SK-N-SH treated with all-trans-retinoic acid at 6 μM for 48 hours (cell line): Measurements from ENCODE around the gene CD151.

Experiments used
- ATAC-seq: fragments of 200-7000 bp; cut with Tn5 transposase; 3 replicates; pipeline ENCODE4 v1.9.1; 2020; ENCODE audit warnings: mild to moderate bottlenecking, moderate library complexity
- BACH2 ChIP-seq: fragments of 250-450 bp; sonication (Bioruptor Pico); IDR thresholded peaks from 2 replicates; pipeline ENCODE4 v1.9.0; 2021; ENCODE audit warnings: mild to moderate bottlenecking, borderline replicate concordance
- ESRRG ChIP-seq: fragments of 250-450 bp; sonication (Bioruptor Pico); IDR thresholded peaks from 2 replicates; pipeline ENCODE4 v1.6.1; 2021; ENCODE audit warnings: mild to moderate bottlenecking
- GLIS3 ChIP-seq: fragments of 250-450 bp; sonication (Bioruptor Pico); IDR thresholded peaks from 2 replicates; pipeline ENCODE4 v1.5.0; 2020; ENCODE audit warnings: mild to moderate bottlenecking, moderate library complexity
- ISL1 ChIP-seq: fragments of 250-450 bp; sonication (Bioruptor Pico); IDR thresholded peaks from 2 replicates; pipeline ENCODE4 v2.1.2; 2022; ENCODE audit warnings: mild to moderate bottlenecking, moderate library complexity
- OSR1 ChIP-seq: fragments of 250-450 bp; sonication (Bioruptor Pico); IDR thresholded peaks from 2 replicates; pipeline ENCODE4 v1.8.0; 2022; ENCODE audit warnings: moderate library complexity, mild to moderate bottlenecking, inconsistent platforms
- PPARA ChIP-seq: fragments of 250-450 bp; sonication (Bioruptor Pico); IDR thresholded peaks from 2 replicates; pipeline ENCODE4 v1.5.0; 2020; ENCODE audit warnings: mild to moderate bottlenecking, borderline replicate concordance
- RARB ChIP-seq: fragments of 250-450 bp; sonication (Bioruptor Pico); IDR thresholded peaks from 2 replicates; pipeline ENCODE4 v1.8.0; 2021; ENCODE audit warnings: mild to moderate bottlenecking, moderate library complexity
- TCF4 ChIP-seq: fragments of 250-450 bp; sonication (Bioruptor Pico); IDR thresholded peaks from 2 replicates; pipeline ENCODE4 v1.8.0; 2021; ENCODE audit warnings: mild to moderate bottlenecking, moderate library complexity, borderline replicate concordance
- ZC3H10 ChIP-seq: fragments of 250-450 bp; sonication (Bioruptor Pico); IDR thresholded peaks from 2 replicates; pipeline ENCODE4 v1.5.1; 2021; ENCODE audit warnings: mild to moderate bottlenecking, moderate library complexity
- ZFP3 ChIP-seq: fragments of 250-450 bp; sonication (Bioruptor Pico); IDR thresholded peaks from 2 replicates; pipeline ENCODE4 v1.5.0; 2020; ENCODE audit warnings: mild to moderate bottlenecking, moderate library complexity
- ZFP30 ChIP-seq: fragments of 450-650 bp; formaldehyde crosslinking; IDR thresholded peaks from 2 replicates; pipeline ENCODE4 v1.5.0; 2022; ENCODE audit warnings: mild to moderate bottlenecking, moderate library complexity
- ZNF565 ChIP-seq: fragments of 450-650 bp; formaldehyde crosslinking; conservative IDR thresholded peaks from 2 replicates; pipeline ENCODE4 v1.5.0; 2020; ENCODE audit warnings: low read depth, mild to moderate bottlenecking, moderate library complexity
- ZNF70 ChIP-seq: fragments of 450-650 bp; formaldehyde crosslinking; IDR thresholded peaks from 2 replicates; pipeline ENCODE4 v1.5.0; 2020; ENCODE audit warnings: mild to moderate bottlenecking, moderate library complexity
- ZNF8 ChIP-seq: fragments of 450-650 bp; formaldehyde crosslinking; IDR thresholded peaks from 2 replicates; pipeline ENCODE4 v1.5.0; 2020; ENCODE audit warnings: mild to moderate bottlenecking, moderate library complexity
- TF ChIP-seq, protein P1 (sequence below): fragments of 250-450 bp; sonication (Bioruptor Pico); IDR thresholded peaks from 2 replicates; pipeline ENCODE4 v1.8.0; 2021; ENCODE audit warnings: low read depth, mild to moderate bottlenecking, moderate library complexity, borderline replicate concordance
- TF ChIP-seq, protein P2 (sequence below): fragments of 250-450 bp; sonication (Bioruptor Pico); IDR thresholded peaks from 2 replicates; pipeline ENCODE4 v1.5.0; 2020; ENCODE audit warnings: mild to moderate bottlenecking, moderate library complexity
- TF ChIP-seq, protein P3 (sequence below): fragments of 250-450 bp; sonication (Bioruptor Pico); IDR thresholded peaks from 2 replicates; pipeline ENCODE4 v1.8.0; 2020; ENCODE audit warnings: mild to moderate bottlenecking, moderate library complexity, borderline replicate concordance
- TF ChIP-seq, protein P4 (sequence below): fragments of 250-450 bp; sonication (Bioruptor Pico); IDR thresholded peaks from 2 replicates; pipeline ENCODE4 v1.5.1; 2020; ENCODE audit warnings: low read depth, mild to moderate bottlenecking, moderate library complexity

CD151 gene

DNA sequence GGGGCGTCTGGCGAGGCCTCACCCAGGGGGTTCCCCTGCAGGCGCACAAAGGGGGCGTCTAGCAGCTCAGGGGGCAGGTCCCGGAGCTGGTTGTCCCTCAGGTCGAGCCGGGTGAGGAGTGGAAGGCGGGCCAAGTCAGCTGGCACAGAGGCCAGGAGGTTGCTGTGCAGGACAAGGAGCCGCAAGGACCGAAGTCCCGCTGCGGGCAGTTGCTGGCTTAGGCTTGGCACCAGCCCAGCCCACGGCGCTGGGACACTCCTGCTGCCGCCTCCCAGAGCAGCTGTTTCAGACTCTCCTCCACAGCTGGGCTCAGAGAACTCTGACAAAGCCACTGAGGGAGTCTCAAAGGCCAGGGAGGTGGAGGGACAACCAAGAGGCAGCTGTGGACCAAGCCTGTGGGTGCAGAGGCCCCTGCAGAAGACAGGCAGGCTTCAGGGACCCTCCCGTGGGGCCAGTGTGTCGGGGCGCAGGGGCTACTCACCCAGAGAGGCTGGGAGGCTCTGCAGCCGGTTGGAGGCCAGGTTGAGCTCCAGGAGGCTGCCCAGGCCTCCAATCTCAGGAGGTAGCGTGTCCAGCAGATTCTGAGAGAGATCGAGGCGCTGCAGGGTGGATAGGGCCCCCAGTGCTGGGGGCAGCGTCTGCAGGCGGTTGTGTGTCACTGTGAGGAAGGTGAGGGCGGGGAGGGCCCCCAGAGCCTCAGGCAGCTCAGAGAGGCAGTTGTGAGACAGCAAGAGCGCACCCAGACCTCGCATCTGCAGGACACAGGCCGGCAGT lies 29.9 kb upstream of the CD151 start (continued):
- TF ChIP-seq, protein P1, sequence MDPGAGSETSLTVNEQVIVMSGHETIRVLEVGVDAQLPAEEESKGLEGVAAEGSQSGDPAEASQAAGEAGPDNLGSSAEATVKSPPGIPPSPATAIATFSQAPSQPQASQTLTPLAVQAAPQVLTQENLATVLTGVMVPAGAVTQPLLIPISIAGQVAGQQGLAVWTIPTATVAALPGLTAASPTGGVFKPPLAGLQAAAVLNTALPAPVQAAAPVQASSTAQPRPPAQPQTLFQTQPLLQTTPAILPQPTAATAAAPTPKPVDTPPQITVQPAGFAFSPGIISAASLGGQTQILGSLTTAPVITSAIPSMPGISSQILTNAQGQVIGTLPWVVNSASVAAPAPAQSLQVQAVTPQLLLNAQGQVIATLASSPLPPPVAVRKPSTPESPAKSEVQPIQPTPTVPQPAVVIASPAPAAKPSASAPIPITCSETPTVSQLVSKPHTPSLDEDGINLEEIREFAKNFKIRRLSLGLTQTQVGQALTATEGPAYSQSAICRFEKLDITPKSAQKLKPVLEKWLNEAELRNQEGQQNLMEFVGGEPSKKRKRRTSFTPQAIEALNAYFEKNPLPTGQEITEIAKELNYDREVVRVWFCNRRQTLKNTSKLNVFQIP = no peak

DNA sequence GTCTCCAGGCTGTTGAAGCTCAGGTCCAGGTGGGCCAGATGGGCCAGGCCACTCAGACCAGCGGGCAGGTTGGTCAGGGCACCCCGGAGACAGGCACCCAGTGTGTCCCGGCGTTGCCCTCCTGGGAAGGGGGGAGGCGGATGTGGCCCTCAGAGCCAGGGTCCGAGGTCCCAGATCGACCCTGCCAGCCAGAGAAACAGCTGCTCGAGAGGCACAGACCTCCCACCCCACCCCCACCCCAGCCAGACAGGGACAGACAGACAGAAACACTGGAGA lies 29.3 kb upstream of the CD151 start:
- no peak for ATAC-seq
- TF ChIP-seq ZNF8 (CRISPR knock-in tag) (no peak), ZFP30 (CRISPR knock-in tag) (no peak), ZNF565 (no peak), ESRRG (CRISPR knock-in tag) (no peak), GLIS3 (CRISPR knock-in tag) (no peak), TCF4 (CRISPR knock-in tag) (no peak), ZFP3 (CRISPR knock-in tag) (no peak), BACH2 (CRISPR knock-in tag) (no peak), ZNF70 (no peak), ZC3H10 (CRISPR knock-in tag) (no peak), RARB (no peak)
- TF ChIP-seq, protein P2, sequence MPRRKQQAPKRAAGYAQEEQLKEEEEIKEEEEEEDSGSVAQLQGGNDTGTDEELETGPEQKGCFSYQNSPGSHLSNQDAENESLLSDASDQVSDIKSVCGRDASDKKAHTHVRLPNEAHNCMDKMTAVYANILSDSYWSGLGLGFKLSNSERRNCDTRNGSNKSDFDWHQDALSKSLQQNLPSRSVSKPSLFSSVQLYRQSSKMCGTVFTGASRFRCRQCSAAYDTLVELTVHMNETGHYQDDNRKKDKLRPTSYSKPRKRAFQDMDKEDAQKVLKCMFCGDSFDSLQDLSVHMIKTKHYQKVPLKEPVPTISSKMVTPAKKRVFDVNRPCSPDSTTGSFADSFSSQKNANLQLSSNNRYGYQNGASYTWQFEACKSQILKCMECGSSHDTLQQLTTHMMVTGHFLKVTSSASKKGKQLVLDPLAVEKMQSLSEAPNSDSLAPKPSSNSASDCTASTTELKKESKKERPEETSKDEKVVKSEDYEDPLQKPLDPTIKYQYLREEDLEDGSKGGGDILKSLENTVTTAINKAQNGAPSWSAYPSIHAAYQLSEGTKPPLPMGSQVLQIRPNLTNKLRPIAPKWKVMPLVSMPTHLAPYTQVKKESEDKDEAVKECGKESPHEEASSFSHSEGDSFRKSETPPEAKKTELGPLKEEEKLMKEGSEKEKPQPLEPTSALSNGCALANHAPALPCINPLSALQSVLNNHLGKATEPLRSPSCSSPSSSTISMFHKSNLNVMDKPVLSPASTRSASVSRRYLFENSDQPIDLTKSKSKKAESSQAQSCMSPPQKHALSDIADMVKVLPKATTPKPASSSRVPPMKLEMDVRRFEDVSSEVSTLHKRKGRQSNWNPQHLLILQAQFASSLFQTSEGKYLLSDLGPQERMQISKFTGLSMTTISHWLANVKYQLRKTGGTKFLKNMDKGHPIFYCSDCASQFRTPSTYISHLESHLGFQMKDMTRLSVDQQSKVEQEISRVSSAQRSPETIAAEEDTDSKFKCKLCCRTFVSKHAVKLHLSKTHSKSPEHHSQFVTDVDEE (CRISPR knock-in tag) = no peak

DNA sequence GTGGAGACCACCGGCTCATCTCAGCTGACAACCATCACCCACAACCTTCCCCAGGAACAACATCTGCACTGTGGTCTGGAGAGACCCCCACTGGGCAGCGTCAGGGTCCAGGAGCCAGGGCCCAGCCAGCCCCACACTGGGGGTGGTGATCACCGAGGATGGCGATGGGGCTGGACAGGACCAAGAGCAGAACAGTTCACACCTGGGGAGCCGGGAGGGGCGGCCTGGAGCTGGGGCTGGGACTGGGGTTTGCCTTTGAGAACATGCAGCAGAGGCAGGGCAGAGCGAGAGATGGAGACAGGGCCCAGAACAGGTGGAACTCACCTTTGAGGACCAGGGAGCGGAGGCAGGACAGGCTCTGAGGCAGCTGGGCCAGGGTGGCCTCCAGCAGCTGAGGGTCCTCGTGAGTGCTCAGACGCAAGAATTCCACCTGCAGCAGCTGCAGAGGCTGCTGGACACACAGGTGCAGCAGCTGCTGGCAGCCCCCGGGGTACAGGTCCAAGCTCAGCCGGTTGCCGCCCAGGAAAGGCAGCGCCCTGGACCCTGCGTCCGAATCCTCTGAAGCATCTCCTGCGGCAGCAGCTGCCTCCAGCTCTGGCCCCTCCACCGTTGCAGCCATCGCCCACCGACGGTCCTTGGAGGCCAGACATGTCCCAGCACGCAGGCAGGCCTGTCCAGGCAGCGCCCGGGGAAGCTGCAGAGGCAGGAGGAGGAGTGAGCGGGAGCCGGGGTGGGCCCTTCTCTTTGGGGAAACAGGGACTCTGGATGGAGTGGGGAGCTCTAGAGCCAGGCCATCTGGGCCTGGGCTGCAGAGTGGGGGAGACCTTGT lies 28.8 kb upstream of the CD151 start:
- ATAC-seq = peak; percentile 8
- TF ChIP-seq GLIS3 (CRISPR knock-in tag) = no peak
- TF ChIP-seq ISL1 (CRISPR knock-in tag) = no peak
- no peak for TF ChIP-seq ZC3H10 (CRISPR knock-in tag)
- TF ChIP-seq, protein P2 (CRISPR knock-in tag) = no peak
- TF ChIP-seq, protein P3, sequence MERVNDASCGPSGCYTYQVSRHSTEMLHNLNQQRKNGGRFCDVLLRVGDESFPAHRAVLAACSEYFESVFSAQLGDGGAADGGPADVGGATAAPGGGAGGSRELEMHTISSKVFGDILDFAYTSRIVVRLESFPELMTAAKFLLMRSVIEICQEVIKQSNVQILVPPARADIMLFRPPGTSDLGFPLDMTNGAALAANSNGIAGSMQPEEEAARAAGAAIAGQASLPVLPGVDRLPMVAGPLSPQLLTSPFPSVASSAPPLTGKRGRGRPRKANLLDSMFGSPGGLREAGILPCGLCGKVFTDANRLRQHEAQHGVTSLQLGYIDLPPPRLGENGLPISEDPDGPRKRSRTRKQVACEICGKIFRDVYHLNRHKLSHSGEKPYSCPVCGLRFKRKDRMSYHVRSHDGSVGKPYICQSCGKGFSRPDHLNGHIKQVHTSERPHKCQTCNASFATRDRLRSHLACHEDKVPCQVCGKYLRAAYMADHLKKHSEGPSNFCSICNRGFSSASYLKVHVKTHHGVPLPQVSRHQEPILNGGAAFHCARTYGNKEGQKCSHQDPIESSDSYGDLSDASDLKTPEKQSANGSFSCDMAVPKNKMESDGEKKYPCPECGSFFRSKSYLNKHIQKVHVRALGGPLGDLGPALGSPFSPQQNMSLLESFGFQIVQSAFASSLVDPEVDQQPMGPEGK = no peak
- TF ChIP-seq OSR1 (CRISPR knock-in tag) = no peak
- no peak for TF ChIP-seq ZNF8 (CRISPR knock-in tag)
- TF ChIP-seq ZNF565 = no peak
- TF ChIP-seq ZFP30 (CRISPR knock-in tag) = no peak
- TF ChIP-seq TCF4 (CRISPR knock-in tag) = no peak
- TF ChIP-seq, protein P4, sequence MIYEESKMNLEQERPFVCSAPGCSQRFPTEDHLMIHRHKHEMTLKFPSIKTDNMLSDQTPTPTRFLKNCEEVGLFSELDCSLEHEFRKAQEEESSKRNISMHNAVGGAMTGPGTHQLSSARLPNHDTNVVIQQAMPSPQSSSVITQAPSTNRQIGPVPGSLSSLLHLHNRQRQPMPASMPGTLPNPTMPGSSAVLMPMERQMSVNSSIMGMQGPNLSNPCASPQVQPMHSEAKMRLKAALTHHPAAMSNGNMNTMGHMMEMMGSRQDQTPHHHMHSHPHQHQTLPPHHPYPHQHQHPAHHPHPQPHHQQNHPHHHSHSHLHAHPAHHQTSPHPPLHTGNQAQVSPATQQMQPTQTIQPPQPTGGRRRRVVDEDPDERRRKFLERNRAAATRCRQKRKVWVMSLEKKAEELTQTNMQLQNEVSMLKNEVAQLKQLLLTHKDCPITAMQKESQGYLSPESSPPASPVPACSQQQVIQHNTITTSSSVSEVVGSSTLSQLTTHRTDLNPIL (CRISPR knock-in tag) = no peak
- TF ChIP-seq ESRRG (CRISPR knock-in tag) = no peak
- TF ChIP-seq PPARA (CRISPR knock-in tag) = no peak
- no peak for TF ChIP-seq ZNF70
